MCF 10A (cell line): ENCODE results near the gene TRAPPC1. TPM values are rescaled to one million over a fixed set of nuclear protein-coding genes. Genes with fewer than 3 reads are reported as not detected.

Experiments used
- BruUV-seq: library from RNA; stranded (reverse); fragments of 400-500 nt; replicated peaks from 2 replicates; lab custom pipeline; 2021; lab: Mats Ljungman, UMichigan
- CTCF ChIA-PET: fragments of 300-600 bp; sonication (Branson Sonifier 250); formaldehyde crosslinking; extraction: SDS; loops from one replicate; lab custom pipeline; 2021; ENCODE audit warnings: antibody characterized with exemption, inconsistent platforms; lab: Yijun Ruan, JAX
- POLR2A ChIA-PET: fragments of 300-600, 350-650 bp; sonication (Branson Sonifier 250); formaldehyde crosslinking; extraction: SDS; loops from one replicate; lab custom pipeline; 2020; ENCODE audit warnings: antibody characterized with exemption, inconsistent platforms; lab: Yijun Ruan, JAX
- DNase-seq: peaks from one replicate; pipeline ENCODE4 v3.0.0-alpha.2; 2018; ENCODE audit not compliant: unreplicated experiment
- H3K27ac Mint-ChIP-seq: one replicate; pipeline ENCODE4 v1.8.0; 2022; ENCODE audit warnings: mild to moderate bottlenecking, low read depth, mixed read lengths; ENCODE audit not compliant: unreplicated experiment
- H3K27me3 Mint-ChIP-seq: one replicate; pipeline ENCODE4 v1.8.0; 2022; ENCODE audit warnings: mixed read lengths; ENCODE audit not compliant: insufficient read depth, unreplicated experiment
- H3K36me3 Mint-ChIP-seq: one replicate; pipeline ENCODE4 v1.8.0; 2022; ENCODE audit warnings: mild to moderate bottlenecking, moderate library complexity, mixed read lengths; ENCODE audit not compliant: insufficient read depth, unreplicated experiment
- H3K4me1 Mint-ChIP-seq: one replicate; pipeline ENCODE4 v1.8.0; 2022; ENCODE audit warnings: mixed read lengths; ENCODE audit not compliant: insufficient read depth, unreplicated experiment
- H3K4me3 Mint-ChIP-seq: one replicate; pipeline ENCODE4 v1.8.0; 2022; ENCODE audit warnings: mild to moderate bottlenecking, moderate library complexity, mixed read lengths; ENCODE audit not compliant: unreplicated experiment
- H3K9me3 Mint-ChIP-seq: one replicate; pipeline ENCODE4 v1.8.0; 2022; ENCODE audit warnings: mixed read lengths; ENCODE audit not compliant: unreplicated experiment
- CTCF ChIP-seq: fragments of 200-600 bp; IDR thresholded peaks from one replicate; pipeline ENCODE4 v1.8.0; 2022; ENCODE audit warnings: antibody characterized with exemption, mild to moderate bottlenecking; ENCODE audit not compliant: unreplicated experiment
- intact Hi-C: fragments of 100-400 bp; cut with micrococcal nuclease; formaldehyde crosslinking; loops from 2 replicates; pipeline ENCODE4 v1.14.1; 2022
- total RNA-seq: library from RNA; stranded (reverse); gene quantifications from 2 replicates; pipeline ENCODE4 v1.2.3, GENCODE V29; 2022

The TRAPPC1 gene
- total RNA-seq, 1 experiment from 2014 or later, result 80.0 TPM

GRCh38 chr17:7887038-7887481 is 44.7 kb downstream of the TRAPPC1 start:
- Mint-ChIP-seq H3K4me3 (no peak overlapping the region), H3K9me3 (no peaks in the 10 kb centered on the region), H3K36me3 (peaks cover 31% of the 10 kb centered on the region), H3K27me3 (no peaks in the 10 kb centered on the region), H3K27ac (no peak overlapping the region), H3K4me1 (no peaks in the 10 kb centered on the region)
- no TSS peak for BruUV-seq
- CTCF ChIA-PET, result no interaction called here
- DNase-seq, result no peak
- intact Hi-C loops, result loop anchor here (2.0 kb wide), 1 partner anchor 50 kb away; no protein-coding TSS in a partner anchor
- POLR2A ChIA-PET, result interaction anchor here (0.7 to 2.2 kb wide), 5 partner anchors 15 to 214 kb away, joined by 3 to 12 read pairs (median 6); partner anchors contain the start of genes CYB5D1 and NAA38
- peak; percentile 11 for TF ChIP-seq CTCF

GRCh38 chr17:7886227-7887037 is 45.3 kb downstream of the TRAPPC1 start:
- TF ChIP-seq CTCF, result no peak
- H3K36me3 Mint-ChIP-seq, result peaks cover 25% of the 10 kb centered on the region
- intact Hi-C loops, result loop anchor here (2.0 kb wide), 1 partner anchor 50 kb away; no protein-coding TSS in a partner anchor
- no peak overlapping the region for H3K4me3 Mint-ChIP-seq
- POLR2A ChIA-PET, result interaction anchor here (0.7 to 2.2 kb wide), 16 partner anchors 15 to 328 kb away, joined by 3 to 12 read pairs (median 3); partner anchors contain the start of genes CYB5D1, NAA38, RNF227 and TNFSF13
- no peaks in the 10 kb centered on the region for H3K27me3 Mint-ChIP-seq
- H3K27ac Mint-ChIP-seq, result no peak overlapping the region
- H3K9me3 Mint-ChIP-seq, result no peaks in the 10 kb centered on the region
- BruUV-seq, result TSS peak; percentile 35
- H3K4me1 Mint-ChIP-seq, result no peaks in the 10 kb centered on the region
- CTCF ChIA-PET, result interaction anchor here (0.6 to 1.3 kb wide), 5 partner anchors 21 to 104 kb away, joined by 3 to 6 read pairs (median 3); partner anchors contain the start of gene KDM6B
- peak; percentile 45 for DNase-seq

- H3K27ac Mint-ChIP-seq, result no peak overlapping the region
- H3K4me3 Mint-ChIP-seq, result no peak overlapping the region
- BruUV-seq, result no TSS peak
- intact Hi-C loops, result loop anchor here (2.0 kb wide), 1 partner anchor 49 kb away; no protein-coding TSS in a partner anchor
- no peak for TF ChIP-seq CTCF
- peaks cover 16% of the 10 kb centered on the region for H3K36me3 Mint-ChIP-seq
- H3K4me1 Mint-ChIP-seq, result no peaks in the 10 kb centered on the region
- CTCF ChIA-PET, result interaction anchor here (0.6 to 1.3 kb wide), 5 partner anchors 20 to 104 kb away, joined by 3 to 6 read pairs (median 3); partner anchors contain the start of gene KDM6B
- no peaks in the 10 kb centered on the region for H3K27me3 Mint-ChIP-seq
- no peaks in the 10 kb centered on the region for H3K9me3 Mint-ChIP-seq
- DNase-seq, result peak; percentile 49
- POLR2A ChIA-PET, result interaction anchor here (0.5 to 2.2 kb wide), 18 partner anchors 9 to 327 kb away, joined by 3 to 12 read pairs (median 3); partner anchors contain the start of genes CYB5D1, NAA38, RNF227 and TNFSF13
Measured at GRCh38 chr17:7885367-7886226, 46.1 kb downstream of the TRAPPC1 start.
